Fibroblast of pulmonary artery (primary cell): ENCODE measurements around the gene MTR.

Experiments used
- DNase-seq: peaks from one replicate; pipeline ENCODE4 v3.0.0-alpha.2; 2010; ENCODE audit warnings: low read depth
- H3K4me3 ChIP-seq: replicated peaks from 2 replicates; pipeline ENCODE4 v1.5.1; 2011; ENCODE audit warnings: low read depth, mild to moderate bottlenecking, control low read depth, low read length, moderate library complexity
- TF ChIP-seq, protein P1 (sequence below): IDR thresholded peaks from 2 replicates; pipeline ENCODE4 v1.5.1; 2011; ENCODE audit warnings: mild to moderate bottlenecking, control low read depth, low read length, inconsistent platforms; ENCODE audit errors: missing control alignments

The MTR gene

DNA sequence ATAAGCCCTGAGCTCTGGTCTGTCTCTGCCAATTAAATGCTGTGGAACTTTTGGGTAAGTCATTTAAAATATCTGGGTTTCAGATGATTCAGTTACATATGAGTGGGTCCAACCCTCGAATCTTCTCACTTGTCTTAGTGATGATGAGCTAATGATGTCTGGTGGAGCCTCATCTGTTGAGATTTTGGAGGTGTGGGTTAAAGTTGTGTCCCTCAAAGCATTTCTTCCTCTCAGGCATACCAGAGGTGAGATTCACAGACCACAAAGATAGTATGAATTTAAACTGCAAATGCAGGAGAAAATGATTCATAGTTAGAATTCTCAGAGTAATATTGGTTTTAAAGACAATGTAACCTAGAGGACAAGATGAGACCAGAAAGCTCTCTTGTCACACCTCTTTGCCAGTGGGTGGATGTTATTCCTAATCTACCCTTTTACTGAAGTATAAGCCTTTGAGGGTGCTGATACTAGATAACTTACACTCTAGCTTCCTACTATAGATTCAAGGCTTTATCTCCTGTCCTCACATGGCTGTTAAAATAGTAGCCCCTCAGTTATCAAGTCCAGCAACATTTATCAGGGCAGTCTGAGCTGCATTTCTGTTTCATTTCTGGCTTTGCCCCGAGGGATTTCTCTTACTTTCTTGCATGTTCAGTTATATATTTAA is 118.4 kb downstream of the MTR start:
- no peak overlapping the region for H3K4me3 ChIP-seq
- no peak for DNase-seq
- TF ChIP-seq, protein P1, sequence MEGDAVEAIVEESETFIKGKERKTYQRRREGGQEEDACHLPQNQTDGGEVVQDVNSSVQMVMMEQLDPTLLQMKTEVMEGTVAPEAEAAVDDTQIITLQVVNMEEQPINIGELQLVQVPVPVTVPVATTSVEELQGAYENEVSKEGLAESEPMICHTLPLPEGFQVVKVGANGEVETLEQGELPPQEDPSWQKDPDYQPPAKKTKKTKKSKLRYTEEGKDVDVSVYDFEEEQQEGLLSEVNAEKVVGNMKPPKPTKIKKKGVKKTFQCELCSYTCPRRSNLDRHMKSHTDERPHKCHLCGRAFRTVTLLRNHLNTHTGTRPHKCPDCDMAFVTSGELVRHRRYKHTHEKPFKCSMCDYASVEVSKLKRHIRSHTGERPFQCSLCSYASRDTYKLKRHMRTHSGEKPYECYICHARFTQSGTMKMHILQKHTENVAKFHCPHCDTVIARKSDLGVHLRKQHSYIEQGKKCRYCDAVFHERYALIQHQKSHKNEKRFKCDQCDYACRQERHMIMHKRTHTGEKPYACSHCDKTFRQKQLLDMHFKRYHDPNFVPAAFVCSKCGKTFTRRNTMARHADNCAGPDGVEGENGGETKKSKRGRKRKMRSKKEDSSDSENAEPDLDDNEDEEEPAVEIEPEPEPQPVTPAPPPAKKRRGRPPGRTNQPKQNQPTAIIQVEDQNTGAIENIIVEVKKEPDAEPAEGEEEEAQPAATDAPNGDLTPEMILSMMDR: no peak

DNA sequence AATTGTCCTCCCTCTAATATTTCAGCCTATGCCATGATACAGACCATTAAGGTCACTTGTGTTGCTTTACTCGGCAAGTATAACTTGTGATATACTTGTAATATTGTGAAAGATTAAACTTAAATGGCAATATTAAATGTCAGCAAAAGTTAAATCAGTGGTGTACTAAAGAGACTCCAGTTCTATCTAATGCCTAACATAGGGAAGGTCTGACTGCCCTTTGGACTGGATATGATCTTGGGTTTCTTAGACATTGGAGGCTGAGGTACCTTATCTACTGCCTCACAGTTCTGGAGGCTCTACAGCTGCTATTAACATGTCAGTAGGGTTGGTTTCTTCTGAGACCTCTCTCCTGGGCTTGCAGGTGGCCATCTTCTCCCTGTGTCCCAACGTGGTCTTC is 119.3 kb downstream of the MTR start:
- DNase-seq: no peak
- H3K4me3 ChIP-seq: no peak overlapping the region
- TF ChIP-seq, protein P1: no peak

GRCh38 chr1:236916131-236916800 is 121.2 kb downstream of the MTR start:
- DNase-seq: no peak
- no peak overlapping the region for H3K4me3 ChIP-seq
- TF ChIP-seq, protein P1: no peak

- H3K4me3 ChIP-seq: no peak overlapping the region
- no peak for DNase-seq
- TF ChIP-seq, protein P1: no peak
Measured at GRCh38 chr1:236917448-236917847, 122.4 kb downstream of the MTR start.

DNA sequence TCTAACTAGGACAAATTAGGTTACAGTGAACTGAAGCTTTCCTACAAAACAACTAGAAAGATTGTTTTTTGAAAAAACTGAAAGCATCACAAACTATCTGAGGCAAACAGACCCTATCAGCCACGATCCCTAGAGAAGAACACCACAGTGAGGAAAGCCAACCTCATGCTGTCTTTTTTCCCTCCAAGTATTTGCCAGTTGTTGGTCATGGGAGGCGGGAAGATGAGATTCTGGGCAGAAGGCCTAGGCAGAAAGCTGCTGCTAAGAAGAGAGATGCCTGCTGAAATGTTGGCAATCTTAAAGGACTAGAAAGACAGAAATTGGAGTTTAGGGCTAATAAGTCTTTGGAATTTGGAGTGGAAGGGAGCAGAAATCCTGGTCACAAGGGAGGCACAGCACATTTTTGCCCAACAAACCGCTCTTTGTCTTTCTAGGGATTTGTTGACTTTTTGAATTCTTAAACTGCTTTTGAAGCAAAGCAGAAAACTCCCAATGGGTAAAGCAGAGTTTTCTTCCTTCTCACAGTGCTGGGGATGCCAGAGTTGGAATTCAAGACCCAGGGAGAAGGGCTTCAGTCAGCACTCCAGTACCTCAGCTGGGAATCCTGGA is 125.3 kb downstream of the MTR start:
- no peak for DNase-seq
- H3K4me3 ChIP-seq: no peak overlapping the region
- TF ChIP-seq, protein P1: no peak

DNA sequence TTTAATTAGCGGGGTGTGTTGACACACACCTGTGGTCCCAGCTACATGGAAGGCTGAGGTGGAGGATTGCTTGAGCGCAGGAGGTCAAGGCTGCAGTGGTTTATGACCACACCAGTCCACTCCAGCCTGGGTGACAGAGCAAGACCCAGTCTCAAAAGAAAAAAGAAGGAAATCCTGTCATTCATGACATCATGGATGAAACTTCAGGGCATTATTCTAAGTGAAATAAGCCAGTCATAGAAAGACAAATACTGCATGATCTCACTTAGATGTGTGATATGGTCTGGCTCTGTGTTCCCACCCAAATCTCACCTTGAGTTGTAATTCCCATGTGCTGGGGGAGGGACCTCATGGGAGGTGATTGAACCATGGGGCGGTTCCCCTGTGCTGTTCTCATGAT is 126.5 kb downstream of the MTR start:
- no peak for DNase-seq

More for the DNA sequence above, 126.5 kb downstream of the MTR start:
- TF ChIP-seq, protein P1: no peak
- no peak overlapping the region for H3K4me3 ChIP-seq
